HepG2 (cell line): ENCODE data around the gene UVSSA. TPM values are rescaled to one million over a fixed set of nuclear protein-coding genes. Genes with fewer than 3 reads are reported as not detected.

ENCODE experiments used
- ATAC-seq: fragments of 200-7000 bp; cut with Tn5 transposase; 3 replicates; pipeline ENCODE4 v1.9.1; 2020; ENCODE audit warnings: mild to moderate bottlenecking, moderate library complexity
- BruUV-seq: library from RNA; stranded (reverse); fragments of 400-500 nt; replicated peaks from 2 replicates; lab custom pipeline; 2021; lab: Mats Ljungman, UMichigan
- CTCF ChIA-PET: fragments of 300-600 bp; formaldehyde crosslinking; extraction: SDS; loops from one replicate; lab custom pipeline; 2021; ENCODE audit warnings: low total read pairs, inconsistent platforms, low intra/inter-chr PET ratio; lab: Yijun Ruan, JAX
- POLR2A ChIA-PET: fragments of 350-600 bp; sonication (Branson Sonifier 250); formaldehyde crosslinking; loops from one replicate; lab custom pipeline; 2020; ENCODE audit warnings: antibody characterized with exemption, inconsistent platforms; lab: Yijun Ruan, JAX
- DNase-seq: peaks from one replicate; pipeline ENCODE4 v3.0.0-alpha.2; 2015; ENCODE audit warnings: low spot score
- FAIRE-seq: peaks from 3 replicates; lab custom pipeline; 2011; peaks lifted over from hg19 to GRCh38; lab: Jason Lieb, UNC
- H2AFZ ChIP-seq: one replicate; pipeline ENCODE4 v1.6.1; 2011; ENCODE audit warnings: low read length, inconsistent platforms
- H3K27ac ChIP-seq: fragments of 300-600 bp; 3 replicates; pipeline ENCODE4 v1.8.0; 2011; ENCODE audit warnings: mixed run types, mild to moderate bottlenecking, mixed read lengths, low read length, inconsistent platforms; ENCODE audit not compliant: insufficient read depth; ENCODE audit errors: extremely low read length
- H3K27me3 ChIP-seq, 2 experiments: fragments of 200-600 bp in 1 of 2; 2 replicates in 1 of 2; 3 replicates in 1 of 2; pipeline versions ENCODE4 v1.6.0 to v1.8.0; 2011; ENCODE audit warnings: low read length in 2 of 2, mild to moderate bottlenecking in 2 of 2, moderate library complexity in 2 of 2, inconsistent platforms in 1 of 2; ENCODE audit not compliant: insufficient read depth in 2 of 2, control insufficient read depth in 1 of 2
- H3K36me3 ChIP-seq, 2 experiments: fragments of 200-600 bp in 1 of 2; replicated peaks in 1 of 2; 2 replicates in 1 of 2; 3 replicates in 1 of 2; pipeline versions ENCODE4 v1.5.1 to v1.8.0; 2011; ENCODE audit warnings: low read length in 2 of 2, inconsistent platforms in 1 of 2; ENCODE audit not compliant: insufficient read depth in 2 of 2, control insufficient read depth in 1 of 2
- H3K4me1 ChIP-seq: 2 replicates; pipeline ENCODE4 v1.5.1; 2012; ENCODE audit warnings: low read length, inconsistent platforms; ENCODE audit not compliant: insufficient read depth
- H3K4me2 ChIP-seq: 2 replicates; pipeline ENCODE4 v1.6.0; 2011; ENCODE audit warnings: low read depth, low read length, inconsistent platforms
- H3K4me3 ChIP-seq, 3 experiments: fragments of 200-600 bp in 1 of 3; sonication (generic), shearing (Covaris generic) in 1 of 3; replicated peaks in 1 of 3; 2 replicates each; pipeline ENCODE4 v1.5.1; 2011 to 2016; ENCODE audit warnings: low read length in 3 of 3, inconsistent platforms in 2 of 3, low read depth in 2 of 3, mild to moderate bottlenecking in 2 of 3, control low read depth in 1 of 3, mixed read lengths in 1 of 3; ENCODE audit not compliant: insufficient read depth in 1 of 3
- H3K79me2 ChIP-seq: one replicate; pipeline ENCODE4 v1.6.1; 2011; ENCODE audit warnings: low read length, inconsistent platforms; ENCODE audit not compliant: insufficient read depth
- H3K9ac ChIP-seq: 2 replicates; pipeline ENCODE4 v1.6.0; 2011; ENCODE audit warnings: mild to moderate bottlenecking, low read depth, low read length, inconsistent platforms; ENCODE audit not compliant: insufficient read depth
- H3K9me3 ChIP-seq: 2 replicates; pipeline ENCODE4 v1.5.1; 2012; ENCODE audit warnings: mild to moderate bottlenecking, low read length
- H4K20me1 ChIP-seq: 2 replicates; pipeline ENCODE4 v1.6.0; 2011; ENCODE audit warnings: inconsistent platforms, mild to moderate bottlenecking, low read length, moderate library complexity; ENCODE audit not compliant: insufficient read depth
- AGO2 ChIP-seq: fragments of 200-400 bp; formaldehyde crosslinking; optimal IDR thresholded peaks from 2 replicates; pipeline ENCODE3; 2017; ENCODE audit warnings: mild to moderate bottlenecking, low read depth, low read length, moderate library complexity
- FOXA1 ChIP-seq, 2 experiments: fragments of 450-650 bp in 1 of 2; sonication (generic) in 1 of 2; formaldehyde crosslinking in 1 of 2; IDR thresholded peaks; 2 replicates each; pipeline versions ENCODE4 v1.4.0 to v1.6.1; 2016 to 2020; ENCODE audit warnings: missing genetic modification reagents in 1 of 2
- HMGXB4 ChIP-seq, 2 experiments: sonication (generic) in 1 of 2; formaldehyde crosslinking in 1 of 2; IDR thresholded peaks; 2 replicates each; pipeline versions ENCODE4 v1.4.0 to v1.6.1; 2018 to 2020; ENCODE audit warnings: missing genetic modification reagents in 2 of 2, borderline replicate concordance in 1 of 2, low read depth in 1 of 2, mild to moderate bottlenecking in 1 of 2, missing biosample characterization in 1 of 2
- HNRNPL ChIP-seq: fragments of 200-400 bp; formaldehyde crosslinking; IDR thresholded peaks from 2 replicates; pipeline ENCODE4 v1.6.1; 2017; ENCODE audit warnings: mild to moderate bottlenecking, low read depth, low read length
- IRF2 ChIP-seq: IDR thresholded peaks from 2 replicates; pipeline ENCODE4 v1.6.1; 2018; ENCODE audit warnings: missing genetic modification reagents, missing compliant biosample characterization
- KIAA2018 ChIP-seq: sonication (generic); formaldehyde crosslinking; IDR thresholded peaks from 2 replicates; pipeline ENCODE4 v1.5.0; 2020; ENCODE audit warnings: mild to moderate bottlenecking, missing genetic modification reagents, borderline replicate concordance
- SPEN ChIP-seq: sonication (generic); formaldehyde crosslinking; IDR thresholded peaks from 2 replicates; pipeline ENCODE4 v1.5.1; 2020; ENCODE audit warnings: low read depth, mild to moderate bottlenecking, missing genetic modification reagents
- ZNF280B ChIP-seq: sonication (generic); formaldehyde crosslinking; IDR thresholded peaks from 2 replicates; pipeline ENCODE4 v1.5.0; 2020; ENCODE audit warnings: missing genetic modification reagents, mild to moderate bottlenecking, borderline replicate concordance
- ZNF83 ChIP-seq: sonication (generic); formaldehyde crosslinking; IDR thresholded peaks from 2 replicates; pipeline ENCODE4 v1.4.0; 2020; ENCODE audit warnings: missing genetic modification reagents, mild to moderate bottlenecking, borderline replicate concordance
- WGBS: methylation state at CpG from one replicate; pipeline ENCODE4 v1.1.6; 2017; ENCODE audit warnings: low lambda C conversion rate; 5-methylcytosine and 5-hydroxymethylcytosine counted together
- in situ Hi-C: cut with HindIII; loops from 2 replicates; pipeline ENCODE4 v1.10.0; 2017; ENCODE audit warnings: low pct_unique_long_range_greater_than_20kb; ENCODE audit not compliant: extremely low pct_ligation_motif_present
- intact Hi-C: fragments of 100-400 bp; cut with micrococcal nuclease; formaldehyde crosslinking; loops from one replicate; pipeline ENCODE4 v1.10.0; 2022; ENCODE audit not compliant: unreplicated experiment
- polyA plus RNA-seq, 8 experiments: library from polyadenylated mRNA; depleted of rRNA in 3 of 8; stranded (reverse) in 7 of 8; unstranded in 1 of 8; fragments of >200 nt; fragmentation: Illumina TruSeq in 4 of 8; extraction: Trizol in 4 of 8; gene quantifications; 2 replicates each; pipeline versions ENCODE4 v1.2.1 to v1.2.3, GENCODE V29; 2011 to 2016; ENCODE audit warnings: low read depth in 4 of 8, missing spikeins in 1 of 8, mixed read lengths in 1 of 8; ENCODE audit not compliant: insufficient read depth in 1 of 8
- total RNA-seq, 5 experiments: library from RNA; depleted of rRNA; stranded (reverse); fragments of >200 nt; fragmentation: Illumina TruSeq; extraction: Trizol; gene quantifications; 2 replicates each; pipeline ENCODE4 v1.2.3, GENCODE V29; 2016; ENCODE audit warnings: low read depth in 1 of 5

UVSSA gene
- total and polyA plus RNA-seq, 2 of the 13 experiments (the other 11 are each of a cell fraction or from before 2014, with no cell fraction given) = 4.6 to 8.4 TPM

GRCh38 chr4:1351854-1352566, 5.0 kb downstream of the UVSSA start:
- BruUV-seq = no TSS peak
- Histone ChIP-seq H3K4me3 (no peak overlapping the region), H3K27ac (no peak overlapping the region), H3K79me2 (peaks cover 12% of the 10 kb centered on the region), H3K4me1 (peaks cover 20% of the 10 kb centered on the region), H3K27me3 (no peaks in the 10 kb centered on the region; a peak in 1 of 5 replicates), H3K36me3 (peaks cover 11 to 21% of the 10 kb centered on the region in 2 experiments; a peak in 4 of 5 replicates), H2AFZ (no peak overlapping the region), H3K4me2 (no peak overlapping the region), H3K9me3 (no peaks in the 10 kb centered on the region), H4K20me1 (no peaks in the 10 kb centered on the region), H3K9ac (no peak overlapping the region)
- CTCF ChIA-PET = interaction anchor here (1.1 to 1.3 kb wide), 2 partner anchors 221 to 278 kb away, joined by 3 to 5 read pairs; no protein-coding TSS in a partner anchor
- intact Hi-C loops = loop anchor here (2.0 kb wide), 1 partner anchor 221 kb away; no protein-coding TSS in a partner anchor
- WGBS = 29% methylated on average over 18 of the region's 24 CpGs
- in situ Hi-C loops = loop anchor here (5.0 to 10.0 kb wide), 3 partner anchors 163 to 275 kb away; no protein-coding TSS in a partner anchor
- POLR2A ChIA-PET = no interaction called here
- ATAC-seq = peak; percentile 60
- peak; percentile 55 for FAIRE-seq
- peak; percentile 52 for DNase-seq
- peak; percentile 38; the same call in 1 of the 2 replicates for TF ChIP-seq SPEN
- TF ChIP-seq ZNF83 (CRISPR knock-in tag) = 0 out of 2 replicates have a peak, but pooled peaks have one; percentile 25
- TF ChIP-seq IRF2 (CRISPR knock-in tag) = peak; percentile 43; the same call in 1 of the 2 replicates
- no peak for TF ChIP-seq KIAA2018 (CRISPR knock-in tag)
- TF ChIP-seq HMGXB4 (CRISPR knock-in tag; IDR thresholded peaks at IDR 0.05; ENCODE audit: borderline replicate concordance in 1 of 2, low read depth in 1 of 2) = peak; percentile 67 to 75
- TF ChIP-seq AGO2 = peak; percentile 57
- 0 out of 2 replicates have a peak, but pooled peaks have one; percentile 27 for TF ChIP-seq ZNF280B
- no peak for TF ChIP-seq FOXA1 (IDR thresholded peaks at IDR 0.05)
- TF ChIP-seq FOXA1 (CRISPR knock-in tag; IDR thresholded peaks at IDR 0.05) = 0 out of 2 replicates have a peak, but pooled peaks have one; percentile 8
- peak; percentile 98 for TF ChIP-seq HNRNPL
